GM18505 (cell line): ENCODE results near the gene OLIG3.

ENCODE experiments used
- ATAC-seq: cut with Tn5 transposase; IDR thresholded peaks from one replicate; pipeline ENCODE4 v1.9.1; 2021; ENCODE audit not compliant: unreplicated experiment
- POLR2A ChIP-seq: IDR thresholded peaks from 4 replicates; pipeline ENCODE4 v1.6.1; 2011; ENCODE audit warnings: borderline replicate concordance; ENCODE audit not compliant: insufficient read depth, insufficient read length; ENCODE audit errors: extremely low read depth

Gene OLIG3

GRCh38 chr6:137494281-137494987, at the start of gene OLIG3:
Gene OLIG3 (minus strand): TSS chr6:137494394. CDS start chr6:137494170, 224 bp downstream.
- ATAC-seq, result no peak
- TF ChIP-seq POLR2A, result no peak

GRCh38 chr6:137543114-137543513, 48.9 kb upstream of the OLIG3 start:
- ATAC-seq, result no peak
- no peak for TF ChIP-seq POLR2A

- TF ChIP-seq POLR2A, result no peak
- ATAC-seq, result no peak
Observed at GRCh38 chr6:137542713-137543112, 48.5 kb upstream of the OLIG3 start.

GRCh38 chr6:137541534-137542063, 47.4 kb upstream of the OLIG3 start:
- TF ChIP-seq POLR2A, result no peak
- ATAC-seq, result no peak

- ATAC-seq, result no peak
Observed at GRCh38 chr6:137536104-137536773, 42.0 kb upstream of the OLIG3 start.

GRCh38 chr6:137531376-137532092, 37.3 kb upstream of the OLIG3 start:
- no peak for ATAC-seq
- no peak for TF ChIP-seq POLR2A

More at GRCh38 chr6:137536104-137536773, 42.0 kb upstream of the OLIG3 start:
- TF ChIP-seq POLR2A, result no peak

GRCh38 chr6:137530404-137530803, 36.2 kb upstream of the OLIG3 start:
- ATAC-seq, result no peak
- TF ChIP-seq POLR2A, result no peak

GRCh38 chr6:137522831-137523230, 28.6 kb upstream of the OLIG3 start:
- ATAC-seq, result no peak
- TF ChIP-seq POLR2A, result no peak

- TF ChIP-seq POLR2A, result no peak
- ATAC-seq, result no peak
Observed at GRCh38 chr6:137522198-137522798, 28.1 kb upstream of the OLIG3 start.

GRCh38 chr6:137520520-137520919, 26.3 kb upstream of the OLIG3 start:
- ATAC-seq, result no peak
- no peak for TF ChIP-seq POLR2A

- TF ChIP-seq POLR2A, result no peak
- no peak for ATAC-seq
Observed at GRCh38 chr6:137519629-137520176, 25.5 kb upstream of the OLIG3 start.

GRCh38 chr6:137518386-137518983, 24.3 kb upstream of the OLIG3 start:
- no peak for ATAC-seq
- no peak for TF ChIP-seq POLR2A

GRCh38 chr6:137514418-137514817, 20.2 kb upstream of the OLIG3 start:
- no peak for ATAC-seq
- no peak for TF ChIP-seq POLR2A
